Measurements from ENCODE around the gene DCLK3.

DCLK3 gene

DNA sequence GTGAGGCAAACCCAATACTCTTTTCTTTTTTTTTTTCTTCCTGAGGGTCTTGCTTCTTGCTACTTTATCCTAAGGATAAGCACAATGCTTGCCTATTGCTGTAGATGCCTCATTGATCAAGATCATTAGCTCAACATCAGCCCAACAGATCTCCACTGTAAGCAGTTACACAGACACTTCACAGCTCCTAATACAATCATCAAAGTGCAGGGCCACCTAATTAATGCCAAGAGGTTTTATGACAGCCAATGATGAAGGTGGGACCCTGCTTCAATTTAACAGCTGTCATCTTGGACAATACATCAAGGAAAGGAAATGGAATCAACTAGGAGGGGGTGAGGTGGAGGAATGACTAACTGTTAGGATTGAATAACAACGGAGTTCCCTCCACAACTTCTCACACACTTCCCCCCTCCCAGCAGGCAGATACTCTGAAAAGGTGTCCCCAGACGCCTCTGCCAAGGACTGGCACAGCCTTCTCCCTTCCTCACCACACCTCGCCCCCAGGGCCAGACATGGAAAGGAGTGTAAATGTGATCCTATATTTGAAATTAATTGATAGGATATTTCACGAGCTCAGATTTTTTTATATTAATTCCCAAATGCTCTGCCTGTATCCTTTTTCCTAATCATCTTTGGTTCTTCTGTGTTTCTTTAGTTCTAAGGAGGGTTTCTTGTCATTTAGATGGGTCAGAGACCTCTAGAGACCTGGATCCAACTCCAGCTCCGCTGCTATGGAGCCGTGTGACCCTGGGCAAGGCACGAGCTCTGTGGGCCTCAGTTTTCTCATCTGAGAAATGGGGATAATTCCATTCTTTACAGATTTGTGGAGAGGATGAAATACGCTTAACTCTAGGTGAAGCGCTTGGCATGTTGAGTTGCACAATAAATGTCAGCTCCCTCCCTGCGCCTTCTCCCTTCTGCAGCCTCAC, 1.2 kb downstream of the DCLK3 start:
- no peak for DNase-seq

DNA sequence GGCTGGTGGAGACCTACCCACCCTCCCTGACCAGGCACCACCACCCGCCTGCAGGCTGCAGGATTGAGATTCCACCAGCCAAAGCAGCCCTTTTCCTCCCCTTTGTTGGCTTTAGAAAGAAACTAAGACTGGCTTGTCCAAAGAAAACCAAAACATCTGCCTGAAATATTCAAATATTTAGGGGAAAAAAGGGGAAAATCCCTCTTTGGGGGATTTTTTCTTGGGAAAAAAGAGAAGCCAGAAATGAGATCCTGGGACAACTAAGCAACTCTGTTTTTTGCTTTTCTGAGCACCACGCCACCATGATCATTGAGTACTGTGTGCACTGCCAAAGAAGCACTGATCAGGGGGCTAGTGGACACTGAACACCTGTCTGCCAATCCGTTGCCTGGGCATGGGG, 2.6 kb downstream of the DCLK3 start:
- no peak for DNase-seq

DNA sequence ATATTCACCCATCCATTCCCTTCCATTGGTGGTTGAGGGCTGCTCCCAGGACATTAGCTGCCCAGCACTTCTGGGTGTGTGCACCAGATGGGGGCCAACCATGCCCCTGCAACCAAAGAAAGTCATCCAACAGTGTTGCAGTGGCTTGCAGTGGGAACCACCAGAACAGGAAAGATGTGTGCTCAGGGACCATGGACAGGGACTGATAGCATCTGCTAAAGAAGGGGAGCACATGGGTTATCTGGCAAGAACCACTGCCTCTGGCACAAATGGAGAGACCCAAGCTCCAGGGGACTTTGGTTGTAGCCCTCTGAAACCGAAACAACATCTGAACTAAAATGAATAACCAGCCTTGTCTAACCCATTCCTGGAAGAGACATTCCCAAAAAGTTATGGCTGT, 8.1 kb downstream of the DCLK3 start:
- no peak for DNase-seq

DNA sequence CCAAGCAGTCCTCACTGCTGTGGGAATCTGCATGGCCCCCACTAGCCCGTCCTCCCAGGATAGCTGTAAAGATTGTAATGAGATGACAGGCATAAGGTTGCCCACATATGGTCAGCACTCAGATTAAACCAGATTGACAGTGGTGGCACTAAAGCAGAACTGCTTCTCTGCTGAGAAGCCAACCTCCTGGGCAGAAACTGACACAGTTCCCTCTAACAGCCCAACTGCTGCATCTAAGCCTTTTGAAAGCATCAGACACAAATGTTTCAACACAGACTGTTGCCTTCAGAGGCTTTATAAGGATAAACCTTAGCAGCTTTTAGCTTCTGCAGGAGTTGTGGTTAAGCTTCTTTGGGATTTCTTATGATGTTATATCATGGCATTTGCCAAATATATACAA, 13.0 kb downstream of the DCLK3 start:
- DNase-seq, result no peak

DNA sequence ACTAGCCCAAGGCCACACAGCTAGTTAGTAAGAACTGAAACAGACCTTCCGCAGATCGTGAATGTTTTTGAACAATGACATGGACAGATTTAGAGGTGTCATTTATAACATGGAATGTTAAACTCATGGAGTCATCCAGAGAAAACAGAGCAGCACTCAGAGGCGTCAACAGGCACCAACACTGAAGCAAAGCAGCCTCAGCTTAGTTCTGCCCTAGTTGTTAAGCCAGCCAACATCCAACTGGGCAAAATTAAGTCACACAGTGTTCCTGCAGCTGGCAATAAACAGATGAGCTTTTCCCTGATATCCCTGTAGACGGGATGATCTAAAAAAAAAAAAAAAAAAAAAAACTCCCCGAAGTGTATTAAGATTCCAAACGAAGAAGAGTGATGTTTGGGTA, 13.6 kb downstream of the DCLK3 start:
- DNase-seq, result no peak

DNA sequence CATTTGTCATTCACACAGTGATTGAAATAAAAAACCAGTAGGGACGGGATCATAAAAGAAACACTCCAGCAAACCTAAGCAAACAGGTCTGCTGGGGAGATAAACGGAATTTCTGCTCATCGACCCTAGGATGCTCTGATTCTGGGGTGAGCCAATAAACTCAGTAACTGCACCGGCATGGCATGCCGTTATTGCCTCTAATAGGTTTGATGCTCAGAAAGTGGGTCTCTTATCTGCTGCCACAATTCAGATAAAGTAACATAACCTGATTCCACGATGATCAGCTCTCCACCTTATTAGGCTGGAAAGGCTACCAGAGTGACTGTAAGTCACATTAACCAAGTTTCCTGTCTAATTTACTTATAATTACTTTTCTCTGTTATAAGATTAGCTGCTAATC, 19.6 kb downstream of the DCLK3 start:
- no peak for DNase-seq

DNA sequence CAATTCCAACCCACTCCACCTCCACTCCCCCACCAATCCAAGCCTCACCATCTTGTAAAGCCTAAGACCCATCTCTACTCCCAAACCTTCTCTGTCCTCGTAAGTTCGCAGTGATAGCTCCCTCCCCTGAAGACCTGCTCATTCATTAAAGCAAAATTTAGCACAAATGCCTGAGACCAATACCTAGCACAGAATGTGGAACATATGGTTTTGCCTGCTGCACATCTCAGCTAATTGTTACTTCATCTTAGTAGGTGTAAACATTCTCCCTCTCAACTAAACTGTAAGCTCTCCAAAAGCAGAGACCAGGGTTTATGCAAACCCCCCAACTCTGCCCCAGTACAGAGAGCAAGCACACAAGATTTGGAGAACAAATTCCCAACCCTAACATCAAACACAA, 20.5 kb downstream of the DCLK3 start:
- DNase-seq, result no peak

DNA sequence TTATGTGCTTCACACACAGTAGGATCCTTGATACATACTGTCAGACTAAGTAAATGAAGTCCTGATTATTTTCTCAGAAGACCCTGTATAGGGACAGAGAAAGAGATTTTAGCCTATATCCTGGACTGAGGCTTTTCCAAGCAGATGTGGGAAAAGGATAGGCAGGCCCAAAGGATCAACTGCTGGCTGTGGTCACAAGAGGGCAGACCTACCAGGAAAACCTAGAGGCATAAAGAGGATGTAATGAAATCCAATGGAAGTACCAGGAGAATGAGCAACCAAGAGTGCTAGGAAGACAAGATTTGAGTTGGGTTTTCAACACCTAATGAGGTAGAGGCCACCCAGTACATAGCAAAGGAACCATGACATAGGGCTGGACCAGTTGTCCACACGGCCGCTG, 23.1 kb downstream of the DCLK3 start:
- DNase-seq, result no peak

DNA sequence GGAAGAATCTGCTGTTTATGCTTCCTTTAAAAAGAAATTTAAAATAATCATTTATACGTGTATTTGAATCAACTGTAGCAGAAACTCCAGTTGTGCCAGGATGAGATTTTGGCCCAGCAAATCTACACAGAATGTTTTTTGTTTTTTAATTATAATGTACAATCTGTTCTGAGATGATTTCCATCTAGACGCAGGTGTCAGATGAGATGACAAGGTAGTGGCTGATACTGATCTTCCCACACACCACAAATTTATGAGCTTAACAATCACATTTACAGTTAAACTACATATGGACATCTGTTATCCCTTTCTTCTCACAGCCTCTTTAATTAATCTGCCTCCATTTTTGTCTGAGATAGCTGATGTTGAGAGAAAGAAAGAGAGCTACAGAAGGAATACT, 23.6 kb downstream of the DCLK3 start:
- DNase-seq, result no peak

DNA sequence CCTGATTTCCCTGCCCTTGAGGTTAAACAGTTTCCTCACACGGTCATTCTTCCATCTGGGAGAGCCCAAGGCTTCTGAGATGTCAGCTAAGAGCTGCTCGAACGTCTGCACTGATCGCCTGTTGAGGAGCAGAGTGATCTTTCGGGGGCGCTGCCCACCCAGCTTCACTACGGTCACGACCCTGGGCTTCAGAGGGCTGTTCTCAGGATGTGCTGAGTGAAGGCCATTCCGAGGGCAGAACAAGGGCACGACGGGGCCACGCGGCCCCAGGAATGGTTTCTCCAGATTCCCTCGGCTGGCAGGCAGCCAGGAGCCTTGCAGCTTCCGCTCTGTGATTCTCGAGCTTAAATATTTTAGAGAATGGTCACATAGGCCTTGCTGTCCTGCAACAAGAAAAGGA, 25.7 kb downstream of the DCLK3 start:
- DNase-seq, result no peak

DNA sequence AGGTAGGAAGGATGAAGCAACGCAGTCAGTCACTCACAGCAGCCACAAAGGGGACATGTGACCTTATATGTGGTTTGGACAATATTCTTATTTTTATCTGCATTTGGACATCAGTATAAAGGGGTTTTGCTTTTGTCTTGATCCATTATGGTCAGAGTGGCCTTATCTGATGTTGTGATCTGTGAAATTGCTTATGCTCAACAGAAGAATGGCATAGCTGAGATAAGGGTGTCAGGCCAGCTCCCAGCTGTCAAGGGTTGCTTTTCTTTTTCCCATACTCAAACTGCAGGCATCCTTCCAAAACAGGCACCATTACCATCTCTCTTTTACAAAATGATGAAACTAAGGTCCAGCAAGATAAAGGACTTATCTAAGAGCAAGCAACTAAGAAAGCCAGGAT, 28.1 kb downstream of the DCLK3 start:
- no peak for DNase-seq

DNA sequence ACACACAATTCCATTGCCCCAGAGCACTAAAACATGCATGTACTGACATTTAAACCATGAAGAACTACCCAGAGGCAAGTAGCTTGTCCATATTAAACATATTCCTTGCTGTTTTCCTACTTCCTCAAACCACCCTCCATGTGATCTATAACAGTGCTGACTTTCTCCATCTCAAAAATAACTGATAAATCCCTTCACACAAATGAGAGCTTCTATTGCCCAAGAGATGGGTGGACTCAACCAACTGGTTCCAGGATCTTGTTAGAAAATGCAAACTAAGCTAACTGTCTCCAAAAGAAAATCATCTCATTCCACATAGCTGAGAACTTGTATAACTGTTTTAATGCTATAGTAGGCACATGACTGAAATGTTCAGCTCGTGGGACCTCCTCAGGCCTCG, 29.6 kb downstream of the DCLK3 start:
- no peak for DNase-seq

DNA sequence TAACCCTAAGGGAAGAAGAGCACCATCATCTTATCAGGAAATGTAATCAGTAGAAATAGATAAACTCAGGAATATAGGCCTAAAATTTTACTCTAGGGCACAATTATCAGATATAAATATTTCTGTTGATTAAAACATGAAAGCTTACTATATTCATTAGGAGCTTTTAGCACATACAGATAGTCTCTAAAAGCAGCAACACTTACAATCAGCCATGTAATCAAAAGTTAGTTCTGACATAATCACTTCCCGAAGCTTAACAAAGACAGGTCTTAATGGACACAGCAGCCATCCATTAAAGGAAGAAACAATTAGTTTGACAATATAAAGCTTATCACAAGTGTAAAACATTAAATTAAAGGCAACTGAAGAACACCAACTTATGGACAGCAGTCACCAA, 30.6 kb downstream of the DCLK3 start:
- DNase-seq, result no peak

DNA sequence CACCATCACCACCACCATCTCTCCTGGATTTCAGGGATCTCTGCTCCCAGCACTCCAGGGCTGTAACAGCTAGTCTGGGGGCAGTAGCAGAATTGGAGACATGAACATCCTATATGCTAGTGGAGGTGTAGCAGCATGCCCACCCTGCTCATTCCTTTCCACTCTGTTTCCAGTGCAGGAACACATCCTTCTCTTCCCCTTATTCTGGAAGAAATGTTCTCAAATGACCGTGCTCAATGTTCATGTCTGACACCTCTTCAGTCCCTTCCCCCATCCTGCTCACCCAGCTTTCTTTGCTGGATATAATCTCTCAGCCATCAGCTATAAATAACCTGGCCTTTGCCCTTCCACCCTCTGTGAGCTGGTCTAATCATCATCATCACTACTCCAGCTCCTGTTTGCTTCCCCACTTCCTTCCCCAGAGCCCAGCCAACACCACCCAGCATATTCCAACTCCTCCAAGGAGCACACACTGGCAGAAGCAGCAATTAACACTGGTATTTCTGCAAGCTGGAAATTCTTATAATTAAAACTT, 31.1 kb downstream of the DCLK3 start:
- DNase-seq, result no peak

DNA sequence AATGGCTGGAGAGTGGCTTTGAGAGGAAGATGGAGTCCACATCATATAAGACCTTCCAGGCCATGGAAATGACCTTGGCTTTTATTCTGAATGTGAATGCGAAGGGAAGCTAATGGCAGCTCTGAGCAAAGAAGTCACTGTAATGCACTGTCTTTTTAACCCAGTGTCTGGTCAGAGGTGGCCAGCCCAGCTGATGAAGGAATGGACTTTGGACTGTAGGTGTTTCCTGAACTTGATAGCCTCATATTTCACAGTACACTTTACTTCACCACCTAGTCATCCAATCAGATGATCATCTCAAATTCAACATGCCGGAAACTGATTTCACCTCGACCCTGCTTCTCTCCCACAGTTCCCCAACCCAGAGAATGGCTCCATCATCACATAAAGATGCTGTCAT, 33.4 kb downstream of the DCLK3 start:
- no peak for DNase-seq

DNA sequence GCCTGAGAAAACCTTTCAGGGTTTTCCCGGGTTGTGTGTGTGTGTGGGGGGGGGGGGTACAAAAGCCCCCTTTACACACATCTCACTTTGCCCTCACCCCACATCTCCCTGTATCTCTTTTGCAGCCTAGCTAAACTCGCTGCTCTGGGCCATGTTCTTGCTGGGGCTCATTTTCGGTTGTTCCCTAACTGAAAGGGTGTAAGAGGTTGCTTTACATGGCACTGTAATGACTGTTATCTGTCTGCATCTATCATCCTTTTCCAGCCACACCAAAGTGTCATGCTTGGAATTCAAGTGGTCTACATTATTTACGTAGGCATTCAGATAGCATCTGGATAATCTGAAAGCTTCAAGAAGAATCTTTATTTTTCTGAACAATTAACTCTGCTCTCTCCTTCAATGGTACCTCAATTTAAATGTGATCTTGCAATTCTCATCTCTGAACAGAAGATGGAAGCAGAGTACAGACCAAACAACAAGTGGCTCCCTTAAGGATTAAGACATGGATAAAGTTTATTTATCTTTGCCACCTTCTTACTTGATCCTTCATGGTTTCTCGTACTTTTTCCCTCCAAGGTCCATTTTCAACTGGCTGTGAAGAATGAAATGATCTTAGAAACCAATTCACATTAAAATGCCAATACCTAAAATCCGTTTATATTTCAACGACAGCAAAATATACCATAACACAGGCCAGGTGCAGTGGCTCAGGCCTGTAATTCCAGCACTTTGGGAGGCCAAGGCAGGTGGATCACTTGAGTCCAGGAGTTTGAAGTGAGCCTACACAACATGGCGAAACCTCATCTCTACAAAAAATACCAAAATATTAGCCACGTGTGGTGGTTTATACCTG, 34.9 kb downstream of the DCLK3 start:
- no peak for DNase-seq

DNA sequence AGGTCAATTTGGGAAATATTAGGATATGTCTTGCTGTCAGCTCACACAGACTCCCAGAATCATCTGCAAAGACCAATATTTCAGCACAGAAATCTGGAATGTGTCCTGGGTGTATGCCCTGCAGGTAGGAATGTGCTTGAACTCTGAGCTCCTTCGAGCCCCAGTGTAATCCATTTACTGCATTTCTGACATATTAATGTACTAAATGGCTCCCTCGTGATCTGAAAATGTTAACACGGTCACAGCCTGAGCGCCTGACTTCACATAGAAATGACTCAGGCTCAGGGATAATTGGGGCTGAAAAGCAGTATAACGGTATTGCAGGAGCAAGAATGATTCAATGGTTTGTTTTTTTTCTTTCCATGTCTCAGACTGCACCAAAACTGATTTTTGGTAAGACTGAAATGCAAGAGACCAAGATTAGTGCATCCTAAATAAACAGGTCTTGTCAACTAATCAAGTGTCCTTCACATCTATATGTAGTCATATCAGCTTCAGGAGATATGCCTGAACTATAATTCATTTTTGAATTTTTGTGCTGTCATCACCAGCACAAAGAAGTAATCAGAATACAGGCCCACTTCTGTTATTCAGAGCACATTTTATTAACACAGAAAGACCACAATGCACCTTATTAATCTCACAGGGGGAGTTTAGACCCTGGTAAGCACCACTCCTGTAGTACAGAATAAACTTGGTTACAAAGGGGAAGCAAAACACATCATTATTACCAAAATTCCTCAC, 49.8 kb downstream of the DCLK3 start:
- DNase-seq, result no peak

DNA sequence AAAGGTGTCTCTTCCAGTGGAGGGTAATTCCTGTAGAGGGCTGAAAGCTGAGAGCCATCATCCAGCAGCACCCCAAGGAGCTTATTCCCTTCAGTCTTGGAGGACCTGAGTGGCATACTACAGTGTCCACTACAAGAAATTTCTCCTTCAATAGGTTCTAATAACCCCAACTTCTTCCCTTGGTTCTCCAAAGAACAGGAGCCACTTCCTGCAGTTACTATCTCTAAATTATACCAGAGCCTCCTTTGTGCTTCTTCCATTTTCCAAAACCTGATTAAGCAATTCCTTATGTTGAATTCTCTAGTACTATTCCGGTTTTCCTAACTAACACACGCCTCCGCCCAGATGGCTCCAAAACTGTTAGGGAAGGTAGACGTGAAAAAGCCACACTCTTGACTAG, 50.4 kb downstream of the DCLK3 start:
- DNase-seq, result no peak

DNA sequence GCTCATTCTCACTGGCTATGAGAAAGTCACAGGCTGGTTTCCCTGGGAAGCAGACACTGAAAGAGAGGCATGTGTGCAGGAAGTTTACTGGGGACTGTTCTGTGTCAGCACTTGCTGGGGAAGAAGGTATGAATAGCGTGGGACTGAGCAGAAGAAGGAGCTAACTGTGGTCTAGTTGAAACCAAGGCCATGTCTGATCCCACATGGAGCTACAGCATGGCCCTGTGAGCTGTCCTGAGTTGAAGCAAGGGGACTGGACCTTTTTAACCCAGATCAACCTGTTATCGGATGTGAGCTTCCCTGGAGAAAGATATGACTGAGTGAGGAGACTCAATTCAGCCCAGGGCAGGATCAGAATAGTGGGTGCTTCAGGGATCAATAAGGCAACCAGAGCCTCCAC, 53.7 kb downstream of the DCLK3 start:
- no peak for DNase-seq

DNA sequence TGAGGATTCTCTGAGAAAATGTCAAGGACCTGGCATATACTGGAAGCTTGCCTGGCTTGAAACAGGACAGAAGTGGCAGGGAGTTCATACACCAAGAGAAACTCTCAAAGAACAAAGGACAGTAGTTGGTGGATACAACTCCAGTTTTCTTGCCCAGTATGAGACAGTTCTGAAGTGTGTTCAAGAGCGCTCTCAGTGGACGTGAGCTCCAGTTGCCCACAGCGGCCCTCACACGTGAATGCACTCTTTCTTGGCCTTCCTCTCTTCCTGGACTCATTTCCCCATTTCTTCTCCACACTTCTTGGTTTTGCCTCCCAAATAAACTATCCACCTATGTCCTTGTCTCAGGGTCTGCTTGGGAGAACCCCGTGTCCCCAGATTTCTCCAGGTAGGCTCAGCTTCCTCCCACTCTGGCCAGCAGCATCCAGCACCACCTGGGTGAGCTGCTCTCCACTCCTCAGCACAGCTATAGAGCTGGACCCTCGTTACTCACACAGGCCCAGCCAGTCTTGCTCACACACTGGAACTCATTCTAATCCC, 54.5 kb downstream of the DCLK3 start:
- DNase-seq, result no peak

DNA sequence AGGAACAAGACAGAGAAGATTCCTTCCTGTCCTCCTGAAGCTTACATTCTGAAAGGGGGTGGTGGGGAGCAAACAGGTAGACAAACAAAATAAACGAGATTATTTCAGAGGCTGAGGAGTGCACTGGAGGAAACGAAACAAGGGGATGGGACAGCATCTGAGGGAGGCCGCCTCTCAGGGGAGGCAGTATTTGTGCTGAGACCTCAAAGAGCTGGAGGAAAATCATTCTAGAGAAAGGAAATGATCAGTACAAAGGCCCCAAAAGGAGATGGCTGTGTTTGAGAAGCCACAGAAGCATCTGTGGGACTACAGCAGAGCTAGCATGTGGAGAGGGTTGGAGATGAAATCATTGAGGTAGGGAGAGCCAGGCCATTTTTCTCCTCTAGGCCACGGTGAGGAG, 55.1 kb downstream of the DCLK3 start:
- no peak for DNase-seq

DNA sequence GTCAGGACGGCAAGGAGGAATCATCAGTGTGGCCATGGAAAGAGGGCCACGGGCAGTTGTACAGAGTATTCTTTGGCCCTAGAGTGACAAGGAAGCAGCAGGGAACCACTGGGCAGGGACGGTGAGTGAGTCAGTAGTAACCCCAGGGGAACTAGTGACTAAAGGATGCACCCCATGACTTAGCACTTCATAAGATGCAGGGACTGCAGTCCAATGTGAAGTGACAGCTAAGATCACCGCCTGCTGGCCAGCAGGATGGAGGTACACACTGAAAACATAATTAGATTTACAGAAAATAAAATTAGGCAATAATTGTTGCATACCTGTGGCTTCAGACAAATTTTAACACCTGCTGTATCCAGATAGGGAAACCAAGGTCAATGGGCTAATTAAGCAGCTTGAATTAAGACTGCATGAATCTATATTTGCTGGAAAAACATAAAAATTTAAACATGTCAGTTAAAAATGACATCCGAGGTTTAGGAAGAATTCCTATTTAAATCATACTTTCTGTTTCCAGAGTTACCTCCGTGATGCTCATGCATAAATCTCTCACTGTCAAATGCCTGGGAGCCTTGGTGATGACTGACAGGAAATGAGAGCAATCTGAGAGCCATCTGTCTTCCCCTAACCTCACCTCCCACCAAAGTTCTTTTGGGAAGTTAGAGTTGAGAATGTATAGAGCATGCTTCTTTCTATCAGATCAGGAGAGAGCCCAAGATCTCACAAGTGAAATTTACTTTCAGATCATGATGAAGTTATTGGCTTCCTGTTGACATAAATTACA, 56.5 kb downstream of the DCLK3 start:
- peak; percentile 32 for DNase-seq
